B cell (primary cell): ENCODE results near the gene HHIPL1. TPM values are rescaled to one million over a fixed set of nuclear protein-coding genes. Genes with fewer than 3 reads are reported as not detected.

Source experiments
- ATAC-seq: fragments of 200-7000 bp; cut with Tn5 transposase; one replicate; pipeline ENCODE4 v1.10.0; 2021; ENCODE audit warnings: low read depth, mild to moderate bottlenecking, moderate number of reproducible peaks, moderate library complexity
- CTCF ChIA-PET: fragments of 350-600 bp; sonication (Branson Sonifier 250); formaldehyde crosslinking; loops from one replicate; lab custom pipeline; 2021; ENCODE audit warnings: antibody characterized with exemption, inconsistent platforms; lab: Charles Lee
- POLR2A ChIA-PET: fragments of 350-600 bp; sonication (Branson Sonifier 250); formaldehyde crosslinking; loops from one replicate; lab custom pipeline; 2021; ENCODE audit warnings: antibody characterized with exemption; lab: Charles Lee
- DNase-seq: peaks from one replicate; pipeline ENCODE4 v3.0.0; 2013
- H2AFZ ChIP-seq: 2 replicates; pipeline ENCODE4 v1.6.1; 2012; ENCODE audit warnings: mild to moderate bottlenecking, low read depth, low read length; ENCODE audit not compliant: insufficient read depth, poor library complexity, severe bottlenecking
- H3K27ac ChIP-seq, 2 donors: 1 replicate in 1 of 2; 2 replicates in 1 of 2; pipeline ENCODE4 v1.5.1; 2012 to 2013; ENCODE audit warnings: low read length in 2 of 2, mild to moderate bottlenecking in 2 of 2, moderate library complexity in 1 of 2
- H3K27me3 ChIP-seq, 4 experiments: fragments of 200-600 bp in 1 of 4; sonication (generic) in 1 of 4; replicated peaks in 1 of 4; 1 replicate in 2 of 4; 2 replicates in 2 of 4; pipeline versions ENCODE4 v1.6.1 to v1.7.0; 2013 to 2016; ENCODE audit warnings: low read length in 3 of 4, mild to moderate bottlenecking in 2 of 4, mixed read lengths in 1 of 4, moderate library complexity in 1 of 4; ENCODE audit not compliant: insufficient read depth in 4 of 4, control insufficient read depth in 3 of 4; ENCODE audit errors: control extremely low read depth in 1 of 4
- H3K36me3 ChIP-seq, 2 experiments: replicated peaks in 1 of 2; 1 replicate in 1 of 2; 2 replicates in 1 of 2; pipeline versions ENCODE4 v1.6.1 to v1.7.1; 2013; ENCODE audit warnings: low read length in 1 of 2; ENCODE audit not compliant: insufficient read depth in 2 of 2, control insufficient read depth in 1 of 2; ENCODE audit errors: control extremely low read depth in 1 of 2, extremely low read depth in 1 of 2
- H3K4me1 ChIP-seq, 2 donors: fragments of 200-600 bp in 1 of 2; sonication (generic) in 1 of 2; 1 replicate in 1 of 2; 2 replicates in 1 of 2; pipeline versions ENCODE4 v1.5.1 to v1.6.1; 2013 to 2017; ENCODE audit warnings: low read length in 2 of 2; ENCODE audit not compliant: control insufficient read depth in 2 of 2, insufficient read depth in 2 of 2
- H3K4me2 ChIP-seq: replicated peaks from 2 replicates; pipeline ENCODE3; 2012; ENCODE audit warnings: mild to moderate bottlenecking, low read depth, low read length; ENCODE audit not compliant: poor library complexity, severe bottlenecking
- H3K4me3 ChIP-seq, 5 experiments: fragments of 200-600 bp in 1 of 5; sonication (generic) in 1 of 5; 1 replicate in 3 of 5; 2 replicates in 2 of 5; pipeline versions ENCODE4 v1.5.1 to v1.7.0; 2011 to 2016; ENCODE audit warnings: low read length in 4 of 5, mild to moderate bottlenecking in 4 of 5, low read depth in 2 of 5, control low read depth in 1 of 5, moderate library complexity in 1 of 5; ENCODE audit not compliant: insufficient read depth in 1 of 5; ENCODE audit errors: control extremely low read depth in 1 of 5, extremely low read depth in 1 of 5
- H3K79me2 ChIP-seq: fragments of 200-600 bp; sonication (generic); one replicate; pipeline ENCODE4 v1.6.0; 2016; ENCODE audit warnings: low read length; ENCODE audit not compliant: control insufficient read depth, insufficient read depth
- H3K9ac ChIP-seq: fragments of 200-600 bp; sonication (generic); 2 replicates; pipeline ENCODE4 v1.6.1; 2017; ENCODE audit warnings: mild to moderate bottlenecking, low read length, moderate library complexity
- H3K9me3 ChIP-seq, 3 donors: one replicate each; pipeline versions ENCODE4 v1.6.1 to v1.7.1; 2013; ENCODE audit warnings: low read length in 2 of 3; ENCODE audit not compliant: control insufficient read depth in 2 of 3, insufficient read depth in 1 of 3; ENCODE audit errors: control extremely low read depth in 1 of 3
- H4K20me1 ChIP-seq: 2 replicates; pipeline ENCODE4 v1.6.0; 2012; ENCODE audit warnings: mild to moderate bottlenecking, low read length; ENCODE audit not compliant: insufficient read depth, control insufficient read depth, poor library complexity, severe bottlenecking
- H3K27ac Mint-ChIP-seq: one replicate; pipeline ENCODE4 v1.8.0; 2021; ENCODE audit warnings: mixed read lengths
- H3K27me3 Mint-ChIP-seq: one replicate; pipeline ENCODE4 v1.8.0; 2021; ENCODE audit warnings: mixed read lengths
- H3K4me1 Mint-ChIP-seq: one replicate; pipeline ENCODE4 v1.8.0; 2021; ENCODE audit warnings: mixed read lengths
- H3K4me3 Mint-ChIP-seq: one replicate; pipeline ENCODE4 v1.8.0; 2021; ENCODE audit warnings: mixed read lengths
- H3K9me3 Mint-ChIP-seq: one replicate; pipeline ENCODE4 v1.8.0; 2022; ENCODE audit warnings: mixed read lengths; ENCODE audit not compliant: insufficient read depth
- CTCF ChIP-seq: fragments of 200-600 bp; IDR thresholded peaks from one replicate; pipeline ENCODE4 v1.8.0; 2022; ENCODE audit warnings: antibody characterized with exemption, mild to moderate bottlenecking
- EZH2 ChIP-seq: IDR thresholded peaks from 2 replicates; pipeline ENCODE4 v1.6.1; 2012; ENCODE audit warnings: borderline replicate concordance, low read depth, mild to moderate bottlenecking, moderate library complexity, low read length; ENCODE audit not compliant: insufficient read depth, poor library complexity, severe bottlenecking
- WGBS: methylation state at CpG from one replicate; pipeline ENCODE4 v1.1.5; 2013; ENCODE audit warnings: missing lambda C conversion rate; ENCODE audit not compliant: insufficient coverage; 5-methylcytosine and 5-hydroxymethylcytosine counted together
- intact Hi-C: fragments of 100-400 bp; cut with micrococcal nuclease; formaldehyde crosslinking; loops from one replicate; pipeline ENCODE4 v1.10.0; 2022
- polyA plus RNA-seq: library from polyadenylated mRNA; depleted of rRNA; stranded (reverse); fragments of >200 nt; gene quantifications from 2 replicates; pipeline ENCODE4 v1.2.3, GENCODE V29; 2012
- total RNA-seq, 2 donors: library from RNA; stranded (reverse); fragments of 120-200 nt in 1 of 2; gene quantifications; 1 replicate in 1 of 2; 2 replicates in 1 of 2; pipeline versions ENCODE4 v1.2.3 to v1.2.4, GENCODE V29; 2013 to 2022

HHIPL1 gene
- total and polyA plus RNA-seq, 2 donors (not counting 1 experiment from before 2014, with no cell fraction given): not detected

GRCh38 chr14:99684410-99684934 is 39.5 kb downstream of the HHIPL1 start:
- ATAC-seq (peak; percentile 5), DNase-seq (no peak)
- H3K27ac ChIP-seq: no peak overlapping the region
- peak overlapping the region; percentile 100 for H3K4me2 ChIP-seq
- H3K27me3 ChIP-seq: peaks cover 0 to 37% (median 11%) of the 10 kb centered on the region in 4 experiments
- POLR2A ChIA-PET: interaction anchor here (0.8 to 1.6 kb wide), 2 partner anchors 80 to 204 kb away, joined by 3 to 7 read pairs; partner anchors contain the start of genes CCDC85C, CCNK and SETD3
- CTCF ChIA-PET: interaction anchor here (0.7 to 1.4 kb wide), 3 partner anchors 12 to 204 kb away, joined by 3 to 4 read pairs (median 3); partner anchors contain the start of genes CCNK and SETD3
- H3K4me1 Mint-ChIP-seq: peaks cover 13% of the 10 kb centered on the region
- no peaks in the 10 kb centered on the region for H3K9me3 Mint-ChIP-seq
- peaks cover 40% of the 10 kb centered on the region for H3K27me3 Mint-ChIP-seq
- 5% methylated on average over 45 of the region's 45 CpGs for WGBS
- no peaks in the 10 kb centered on the region for H4K20me1 ChIP-seq
- TF ChIP-seq CTCF: no peak
- no peak for TF ChIP-seq EZH2
- peak overlapping the region; percentile 58 for H3K9ac ChIP-seq
- H3K27ac Mint-ChIP-seq: no peak overlapping the region
- peak overlapping the region; percentile 74 for H2AFZ ChIP-seq
- no peaks in the 10 kb centered on the region for H3K36me3 ChIP-seq
- H3K4me3 Mint-ChIP-seq: peak overlapping the region; percentile 44
- H3K79me2 ChIP-seq: no peaks in the 10 kb centered on the region
- peak overlapping the region in 4 of 5 experiments; percentile 6 to 55 (median 49) for H3K4me3 ChIP-seq
- intact Hi-C loops: loop anchor here (1.0 to 5.0 kb wide), 2 partner anchors 79 to 693 kb away; partner anchors contain the start of gene WDR25
- H3K9me3 ChIP-seq: peaks cover 0 to 24% (median 0%) of the 10 kb centered on the region in 3 donors
- peaks cover 17 to 24% of the 10 kb centered on the region in 2 donors for H3K4me1 ChIP-seq

GRCh38 chr14:99685151-99685591 is 40.2 kb downstream of the HHIPL1 start:
- Mint-ChIP-seq H3K27ac (peak overlapping the region; percentile 2), H3K27me3 (peaks cover 47% of the 10 kb centered on the region), H3K9me3 (no peaks in the 10 kb centered on the region), H3K4me1 (peaks cover 13% of the 10 kb centered on the region), H3K4me3 (peak overlapping the region; percentile 54)
- ATAC-seq (no peak), DNase-seq (no peak)
- POLR2A ChIA-PET: no interaction called here
- H3K9ac ChIP-seq: no peak overlapping the region
- H3K79me2 ChIP-seq: no peaks in the 10 kb centered on the region
- no peaks in the 10 kb centered on the region for H3K36me3 ChIP-seq
- H3K27me3 ChIP-seq: peaks cover 0 to 43% (median 16%) of the 10 kb centered on the region in 4 experiments
- H3K4me3 ChIP-seq: no peak overlapping the region
- H2AFZ ChIP-seq: no peak overlapping the region
- H3K27ac ChIP-seq: no peak overlapping the region
- H4K20me1 ChIP-seq: no peaks in the 10 kb centered on the region
- intact Hi-C loops: no loop called here
- peaks cover 0 to 30% (median 0%) of the 10 kb centered on the region in 3 donors for H3K9me3 ChIP-seq
- 100% methylated on average over 1 of the region's 11 CpGs for WGBS
- TF ChIP-seq EZH2: no peak
- TF ChIP-seq CTCF: no peak
- H3K4me1 ChIP-seq: peaks cover 17 to 24% of the 10 kb centered on the region in 2 donors
- H3K4me2 ChIP-seq: no peak overlapping the region
- CTCF ChIA-PET: interaction anchor here (1.4 kb wide), 1 partner anchor 11 kb away, joined by 3 read pairs; no protein-coding TSS in a partner anchor
